ENCODE measurements around the gene CYP19A1.

CYP19A1 gene

DNA sequence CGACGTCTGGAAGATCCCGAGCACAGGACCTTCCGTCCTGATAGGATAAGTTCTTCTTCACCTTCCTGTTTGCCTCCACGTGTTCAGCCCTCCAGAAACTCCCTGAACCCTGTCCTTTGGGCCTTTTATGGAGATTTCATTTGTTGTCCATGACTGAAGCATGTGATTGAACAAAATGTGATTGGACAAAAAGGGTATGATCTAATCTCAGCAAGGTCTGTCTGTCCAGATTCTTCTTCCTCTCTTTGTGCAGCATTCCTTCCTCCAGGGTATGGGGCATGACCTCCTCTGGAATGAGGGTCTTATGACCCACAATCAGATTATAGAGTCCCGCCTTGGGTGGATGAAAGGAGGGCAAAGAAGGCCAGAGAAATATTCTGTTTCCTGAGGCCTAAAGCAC is at the start of gene CYP19A1:
Gene CYP19A1, minus strand, starts transcription at position 101 of the 400 bp plus-strand sequence. CDS start 95,684 bp downstream, outside the sequence.
- TF ChIP-seq ZBTB7A (IDR thresholded peaks at IDR 0.05; ENCODE audit: low read depth) = no peak
- no peak for TF ChIP-seq YY1 (IDR thresholded peaks at IDR 0.05; ENCODE audit: low read depth)
- TF ChIP-seq FOXM1 (IDR thresholded peaks at IDR 0.05; ENCODE audit: borderline replicate concordance, low read depth) = no peak
- TF ChIP-seq, protein P1, sequence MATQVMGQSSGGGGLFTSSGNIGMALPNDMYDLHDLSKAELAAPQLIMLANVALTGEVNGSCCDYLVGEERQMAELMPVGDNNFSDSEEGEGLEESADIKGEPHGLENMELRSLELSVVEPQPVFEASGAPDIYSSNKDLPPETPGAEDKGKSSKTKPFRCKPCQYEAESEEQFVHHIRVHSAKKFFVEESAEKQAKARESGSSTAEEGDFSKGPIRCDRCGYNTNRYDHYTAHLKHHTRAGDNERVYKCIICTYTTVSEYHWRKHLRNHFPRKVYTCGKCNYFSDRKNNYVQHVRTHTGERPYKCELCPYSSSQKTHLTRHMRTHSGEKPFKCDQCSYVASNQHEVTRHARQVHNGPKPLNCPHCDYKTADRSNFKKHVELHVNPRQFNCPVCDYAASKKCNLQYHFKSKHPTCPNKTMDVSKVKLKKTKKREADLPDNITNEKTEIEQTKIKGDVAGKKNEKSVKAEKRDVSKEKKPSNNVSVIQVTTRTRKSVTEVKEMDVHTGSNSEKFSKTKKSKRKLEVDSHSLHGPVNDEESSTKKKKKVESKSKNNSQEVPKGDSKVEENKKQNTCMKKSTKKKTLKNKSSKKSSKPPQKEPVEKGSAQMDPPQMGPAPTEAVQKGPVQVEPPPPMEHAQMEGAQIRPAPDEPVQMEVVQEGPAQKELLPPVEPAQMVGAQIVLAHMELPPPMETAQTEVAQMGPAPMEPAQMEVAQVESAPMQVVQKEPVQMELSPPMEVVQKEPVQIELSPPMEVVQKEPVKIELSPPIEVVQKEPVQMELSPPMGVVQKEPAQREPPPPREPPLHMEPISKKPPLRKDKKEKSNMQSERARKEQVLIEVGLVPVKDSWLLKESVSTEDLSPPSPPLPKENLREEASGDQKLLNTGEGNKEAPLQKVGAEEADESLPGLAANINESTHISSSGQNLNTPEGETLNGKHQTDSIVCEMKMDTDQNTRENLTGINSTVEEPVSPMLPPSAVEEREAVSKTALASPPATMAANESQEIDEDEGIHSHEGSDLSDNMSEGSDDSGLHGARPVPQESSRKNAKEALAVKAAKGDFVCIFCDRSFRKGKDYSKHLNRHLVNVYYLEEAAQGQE (IDR thresholded peaks at IDR 0.05; ENCODE audit: low read depth) = no peak
- no peak for TF ChIP-seq CEBPB (IDR thresholded peaks at IDR 0.05)
- no peak for TF ChIP-seq TAF1 (IDR thresholded peaks at IDR 0.05; ENCODE audit: low read depth)
- no peak for TF ChIP-seq TCF12 (IDR thresholded peaks at IDR 0.05; ENCODE audit: low read depth)
- no peak for TF ChIP-seq MAX (IDR thresholded peaks at IDR 0.05)
- no peak for TF ChIP-seq TEAD4 (IDR thresholded peaks at IDR 0.05)
- TF ChIP-seq CREB1 (IDR thresholded peaks at IDR 0.05; ENCODE audit: low read depth) = no peak
- TF ChIP-seq, protein P2, sequence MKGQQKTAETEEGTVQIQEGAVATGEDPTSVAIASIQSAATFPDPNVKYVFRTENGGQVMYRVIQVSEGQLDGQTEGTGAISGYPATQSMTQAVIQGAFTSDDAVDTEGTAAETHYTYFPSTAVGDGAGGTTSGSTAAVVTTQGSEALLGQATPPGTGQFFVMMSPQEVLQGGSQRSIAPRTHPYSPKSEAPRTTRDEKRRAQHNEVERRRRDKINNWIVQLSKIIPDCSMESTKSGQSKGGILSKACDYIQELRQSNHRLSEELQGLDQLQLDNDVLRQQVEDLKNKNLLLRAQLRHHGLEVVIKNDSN (IDR thresholded peaks at IDR 0.05) = no peak

GRCh38 chr15:51387699-51388041 is 49.3 kb upstream of the CYP19A1 start:
- TF ChIP-seq ZBTB7A (IDR thresholded peaks at IDR 0.05; ENCODE audit: low read depth) = no peak
- no peak for TF ChIP-seq NFIC (IDR thresholded peaks at IDR 0.05)
- TF ChIP-seq MAX (IDR thresholded peaks at IDR 0.05) = no peak
- TF ChIP-seq, protein P2 (IDR thresholded peaks at IDR 0.05) = no peak
- no peak for TF ChIP-seq TCF12 (IDR thresholded peaks at IDR 0.05; ENCODE audit: low read depth)
- TF ChIP-seq RAD21 (IDR thresholded peaks at IDR 0.05; ENCODE audit: low read depth) = no peak
- no peak for TF ChIP-seq TAF1 (IDR thresholded peaks at IDR 0.05; ENCODE audit: low read depth)
- TF ChIP-seq EGR1 (IDR thresholded peaks at IDR 0.05) = no peak
- TF ChIP-seq CEBPB (IDR thresholded peaks at IDR 0.05) = no peak
- no peak for TF ChIP-seq YY1 (IDR thresholded peaks at IDR 0.05; ENCODE audit: low read depth)
- TF ChIP-seq CREB1 (IDR thresholded peaks at IDR 0.05; ENCODE audit: low read depth) = no peak
- no peak for TF ChIP-seq TEAD4 (IDR thresholded peaks at IDR 0.05)
- TF ChIP-seq, protein P1 (IDR thresholded peaks at IDR 0.05; ENCODE audit: low read depth) = no peak
- TF ChIP-seq EP300 (IDR thresholded peaks at IDR 0.05; ENCODE audit: borderline replicate concordance) = no peak
- no peak for TF ChIP-seq FOXM1 (IDR thresholded peaks at IDR 0.05; ENCODE audit: borderline replicate concordance, low read depth)

DNA sequence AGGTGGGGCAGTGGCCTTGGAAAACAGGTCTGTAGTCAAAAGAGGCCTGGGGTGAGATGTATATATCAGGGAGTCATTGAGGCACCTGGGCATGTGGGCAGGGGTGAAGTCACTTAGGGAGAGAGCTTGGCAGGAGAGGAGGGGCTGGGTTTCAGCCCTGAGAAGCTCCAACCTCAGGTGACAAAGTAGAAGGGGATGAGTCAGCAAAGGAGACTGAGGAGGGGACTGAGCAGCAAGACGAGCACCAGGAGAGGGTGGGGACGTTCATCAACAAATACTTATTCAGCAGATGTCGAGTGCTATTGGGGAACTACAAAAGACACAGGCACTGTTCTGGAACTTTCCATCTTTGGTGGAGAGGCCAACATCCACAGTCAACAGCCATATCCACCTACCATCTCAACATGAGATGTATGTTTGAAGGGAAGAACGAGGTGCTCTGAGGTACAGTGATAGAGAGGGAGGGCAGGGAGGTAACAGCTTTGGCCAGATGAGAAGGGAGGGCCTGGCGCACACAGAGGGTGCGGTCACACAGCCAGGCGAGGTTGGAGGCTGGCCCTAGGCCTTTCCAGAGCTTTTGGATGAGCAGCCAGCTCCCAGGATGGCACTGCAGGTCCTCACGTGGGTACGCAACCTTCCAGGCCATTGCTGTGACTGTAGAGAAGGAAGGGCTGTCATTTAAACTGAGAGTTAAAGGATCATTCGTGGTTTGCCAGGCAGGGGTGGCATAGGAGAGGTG is 48.7 kb upstream of the CYP19A1 start:
- TF ChIP-seq EGR1 (IDR thresholded peaks at IDR 0.05) (no peak), CREB1 (IDR thresholded peaks at IDR 0.05; ENCODE audit: low read depth) (no peak)
- TF ChIP-seq, protein P2 (IDR thresholded peaks at IDR 0.05) = no peak

- TF ChIP-seq TEAD4 (IDR thresholded peaks at IDR 0.05) (no peak), NFIC (IDR thresholded peaks at IDR 0.05) (no peak), CEBPB (IDR thresholded peaks at IDR 0.05) (no peak), CREB1 (IDR thresholded peaks at IDR 0.05; ENCODE audit: low read depth) (no peak), YY1 (IDR thresholded peaks at IDR 0.05; ENCODE audit: low read depth) (no peak)
- TF ChIP-seq, protein P1 (IDR thresholded peaks at IDR 0.05; ENCODE audit: low read depth) = no peak
Measured at GRCh38 chr15:51386486-51386885, 48.1 kb upstream of the CYP19A1 start.
